HG03442 (cell line): ENCODE data around the gene MLLT11.
A peak's percentile ranks its signal among the peaks of the same experiment; 100 is the strongest.
"Not testable (repeated sequence)": the region's sequence is repeated elsewhere in the genome, so short reads cannot be mapped to it uniquely, and the experiment has no call there.

ENCODE experiments used
- ATAC-seq: cut with Tn5 transposase; IDR thresholded peaks from one replicate; pipeline ENCODE4 v1.9.1; 2021; ENCODE audit warnings: mild to moderate bottlenecking, moderate library complexity; ENCODE audit not compliant: unreplicated experiment

The MLLT11 gene

DNA sequence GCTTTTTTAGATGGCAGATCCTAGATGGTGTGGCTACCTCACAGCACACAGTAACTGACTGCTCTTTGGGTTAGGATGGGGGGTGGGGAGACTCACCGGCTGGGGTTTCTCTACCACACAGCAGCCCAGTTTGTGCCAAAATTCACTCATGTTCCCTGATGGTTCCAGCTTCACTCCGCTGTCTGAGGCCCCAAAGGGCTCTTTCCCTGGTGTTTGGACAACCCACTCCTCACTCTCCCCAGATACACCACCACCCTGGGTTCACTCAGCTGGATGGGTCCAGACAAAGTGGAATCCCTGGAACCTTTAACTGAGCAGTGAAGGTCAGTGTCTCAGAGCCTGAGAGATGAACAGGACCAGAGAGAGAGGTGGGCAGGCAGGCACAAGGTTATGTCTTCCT is 4.6 kb upstream of the MLLT11 start:
- no peak for ATAC-seq

DNA sequence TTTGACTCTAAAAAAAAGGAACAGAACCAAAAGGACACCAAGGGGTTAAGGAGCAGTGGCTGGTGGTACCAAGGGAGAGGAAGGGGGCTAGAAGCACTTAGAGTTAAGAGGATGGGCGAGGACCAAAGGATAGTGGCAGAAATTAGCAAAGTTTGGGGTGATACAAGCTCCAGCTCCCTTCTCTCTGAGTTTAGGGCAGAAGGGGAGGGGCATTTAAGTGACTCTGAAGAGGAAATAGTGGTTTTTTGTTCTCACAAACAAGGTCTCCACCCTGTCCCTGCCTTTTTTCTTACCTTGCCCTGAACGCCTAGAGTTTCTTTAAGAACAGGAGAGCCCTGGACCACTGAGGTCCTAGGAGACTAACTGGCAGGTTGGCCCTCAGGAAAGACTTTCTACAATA is 4.0 kb upstream of the MLLT11 start:
- no peak for ATAC-seq

DNA sequence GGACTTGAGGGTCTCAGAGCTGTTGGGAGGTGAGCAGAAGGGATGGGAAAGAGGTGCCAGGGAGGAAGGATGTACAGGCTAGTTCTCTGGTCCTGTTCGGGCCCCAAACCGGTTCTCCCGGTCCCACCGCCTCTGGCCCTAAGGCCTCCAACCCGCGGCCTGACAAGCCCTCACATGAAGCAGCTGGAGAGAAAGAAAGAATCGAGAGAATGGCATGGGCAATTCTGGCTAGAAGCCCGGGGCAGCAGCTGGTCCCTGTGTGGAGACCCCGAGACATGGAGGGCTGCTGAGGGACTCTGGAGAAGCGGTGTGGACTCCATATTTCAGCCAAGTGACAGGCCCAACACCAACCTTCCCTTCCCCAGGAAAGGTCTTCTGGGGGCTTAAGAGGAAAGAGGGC is 1.5 kb upstream of the MLLT11 start:
- ATAC-seq = no peak

DNA sequence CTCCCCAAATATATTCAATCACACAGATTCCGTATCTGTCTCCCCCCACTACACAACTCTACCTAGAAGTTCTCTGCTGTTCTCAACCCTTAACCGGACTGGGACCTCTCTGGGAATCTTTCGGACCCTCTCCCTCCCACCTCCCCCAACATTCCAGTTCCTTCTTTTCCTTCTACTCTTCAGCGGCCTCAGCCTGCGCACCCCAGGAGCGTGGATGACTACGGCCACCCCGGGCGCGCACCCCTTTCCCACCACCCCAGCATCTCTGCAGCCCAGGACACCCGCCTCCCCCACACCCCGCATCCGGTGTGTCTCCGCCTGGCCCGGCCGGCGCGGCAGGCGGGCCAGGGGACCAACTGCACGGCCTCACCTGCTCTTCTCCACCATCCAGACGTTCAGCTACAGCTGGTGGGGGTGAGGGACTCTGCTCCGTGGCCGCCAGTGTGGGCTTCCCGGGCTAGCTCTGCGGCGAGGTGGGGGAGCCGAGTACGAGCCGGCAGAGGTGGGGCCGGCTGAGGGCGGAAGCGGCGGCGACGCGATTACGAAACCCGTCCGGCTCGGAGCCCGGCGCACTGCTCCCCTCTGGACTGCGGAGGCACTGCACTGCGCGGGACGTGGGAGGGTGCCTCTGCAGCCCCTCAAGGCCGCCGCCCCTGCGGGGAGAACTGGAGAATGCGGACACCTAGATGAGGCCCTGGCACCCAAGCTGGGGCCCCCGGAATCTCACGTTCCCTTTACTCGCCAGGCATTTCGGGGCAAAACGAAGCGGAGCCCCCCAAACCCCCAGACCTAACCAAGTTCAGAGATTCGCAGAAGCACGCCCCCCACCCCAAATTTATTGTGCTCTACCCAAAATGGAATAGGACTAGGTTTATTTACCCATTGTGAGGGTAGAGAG is 839 bp upstream of the MLLT11 start, which contains the start of gene CDC42SE1:
TSS of gene CDC42SE1 (minus strand) at position 514 of the 898 bp plus-strand sequence. CDS start 3,892 bp downstream, outside the sequence.
- ATAC-seq = peak; percentile 67

DNA sequence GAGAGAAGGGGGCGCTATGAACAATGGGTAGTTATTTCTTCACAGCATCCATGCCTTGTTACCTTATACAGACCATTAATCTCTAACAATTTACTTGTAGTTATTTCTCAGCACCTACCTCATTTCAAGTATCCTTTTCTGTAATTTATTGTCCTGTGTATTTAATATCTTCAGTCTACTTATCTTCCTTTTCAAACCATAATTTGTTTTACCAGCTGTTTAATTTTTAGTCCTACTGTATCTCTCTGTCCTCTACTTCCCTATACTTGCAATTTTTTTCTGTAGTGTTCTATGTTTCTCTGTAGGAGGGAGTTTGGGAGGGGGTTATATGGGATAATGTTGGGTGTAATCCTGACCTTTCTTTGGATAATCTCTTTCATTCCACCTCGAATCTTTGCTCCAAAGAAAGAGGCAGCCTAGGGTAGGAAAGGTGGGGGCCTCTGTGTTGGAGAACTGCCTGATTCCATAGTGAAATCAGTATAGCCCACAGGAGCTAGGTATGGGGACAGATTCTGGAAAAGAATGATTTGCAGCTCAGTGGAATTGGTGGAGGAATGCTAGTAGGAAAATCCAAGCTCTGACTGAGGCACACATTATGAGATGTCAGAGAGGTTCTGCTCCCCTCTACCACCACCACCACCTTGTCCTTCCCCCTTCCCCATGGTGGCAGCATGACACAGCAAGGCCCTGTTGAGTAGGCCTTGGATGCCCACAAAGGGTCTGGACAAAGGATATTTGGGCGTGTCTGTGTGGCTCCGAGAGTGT is 642 bp downstream of the MLLT11 start:
- no peak for ATAC-seq

DNA sequence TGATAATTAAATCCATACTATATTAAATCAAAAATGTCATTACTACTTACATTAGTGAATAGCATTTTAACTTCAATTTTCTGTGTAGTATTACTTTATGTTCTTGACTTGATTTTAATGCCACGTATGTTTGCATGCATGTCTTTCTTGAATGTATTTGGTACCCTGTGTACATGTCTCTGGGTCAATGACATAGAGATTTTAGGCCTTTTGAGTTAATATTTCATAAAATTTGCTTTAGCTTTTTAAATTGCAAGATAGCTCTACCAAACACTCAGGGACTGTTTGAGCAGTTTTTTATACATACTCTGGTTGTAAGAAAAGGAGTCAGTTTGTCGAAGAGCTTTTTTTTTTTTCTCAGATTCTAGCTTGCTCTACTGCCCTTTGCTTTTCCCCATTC is 1.5 kb downstream of the MLLT11 start:
- no peak for ATAC-seq

DNA sequence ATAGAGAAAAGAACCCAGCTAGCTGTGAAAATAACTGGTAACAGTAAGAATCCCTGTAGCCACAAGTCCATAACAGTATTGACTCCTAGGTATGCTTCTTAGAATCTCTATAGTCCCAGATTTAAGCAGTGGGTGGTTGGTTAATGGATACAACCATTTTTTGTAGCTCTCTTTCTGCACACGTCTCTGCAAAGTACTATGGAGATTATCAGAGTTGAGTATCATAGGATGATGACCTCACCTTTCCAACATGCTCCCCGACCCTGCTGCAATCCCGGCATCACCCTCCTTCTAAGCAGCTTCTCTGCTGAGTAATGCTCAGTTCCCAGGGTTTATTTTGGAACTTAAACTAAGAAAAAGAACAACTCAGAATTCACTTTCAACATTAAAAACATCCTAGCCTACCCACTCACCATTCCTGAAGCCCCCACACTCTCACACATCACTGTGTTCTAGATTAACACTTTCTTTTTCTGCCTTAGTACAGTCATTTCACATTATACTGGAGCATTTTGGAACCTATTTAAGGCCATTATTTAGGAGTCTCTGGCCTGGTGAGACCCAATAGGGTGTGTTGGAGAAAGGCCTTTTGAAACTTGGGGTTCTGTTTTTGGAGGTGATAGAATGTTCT is 2.7 kb downstream of the MLLT11 start:
- no peak for ATAC-seq

DNA sequence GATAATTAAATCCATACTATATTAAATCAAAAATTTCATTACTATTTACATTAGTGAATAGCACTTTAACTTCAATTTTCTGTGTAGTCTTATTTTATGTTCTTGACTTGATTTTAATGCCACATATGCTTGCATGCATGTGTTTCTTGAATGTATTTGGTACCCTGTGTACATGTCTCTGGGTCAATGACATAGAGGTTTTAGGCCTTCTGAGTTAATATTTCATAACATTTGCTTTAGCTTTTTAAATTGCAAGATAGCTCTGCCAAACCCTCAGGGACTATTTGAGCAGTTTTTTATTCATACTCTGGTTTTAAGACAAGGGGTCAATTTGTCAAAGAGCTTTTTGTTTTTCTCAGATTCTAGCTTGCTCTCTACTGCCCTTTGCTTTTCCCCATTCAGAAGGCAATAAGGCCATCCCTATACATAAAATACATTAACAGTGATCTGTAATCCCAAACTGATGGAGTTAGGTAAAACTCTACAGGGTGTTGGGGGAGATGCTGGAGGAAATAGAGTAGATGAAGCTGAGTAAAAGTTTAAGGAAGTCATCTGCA is 5.0 kb downstream of the MLLT11 start:
- no peak for ATAC-seq

DNA sequence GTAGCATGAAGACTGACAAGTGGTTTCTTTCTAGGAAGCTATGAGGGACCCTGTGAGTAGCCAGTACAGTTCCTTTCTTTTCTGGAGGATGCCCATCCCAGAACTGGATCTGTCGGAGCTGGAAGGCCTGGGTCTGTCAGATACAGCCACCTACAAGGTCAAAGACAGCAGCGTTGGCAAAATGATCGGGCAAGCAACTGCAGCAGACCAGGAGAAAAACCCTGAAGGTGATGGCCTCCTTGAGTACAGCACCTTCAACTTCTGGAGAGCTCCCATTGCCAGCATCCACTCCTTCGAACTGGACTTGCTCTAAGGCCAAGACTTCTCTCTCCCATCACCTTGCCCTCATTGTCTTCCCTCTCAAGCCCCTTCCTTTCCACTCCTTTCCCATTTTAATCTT is 7.0 kb downstream of the MLLT11 start:
- ATAC-seq = no peak

DNA sequence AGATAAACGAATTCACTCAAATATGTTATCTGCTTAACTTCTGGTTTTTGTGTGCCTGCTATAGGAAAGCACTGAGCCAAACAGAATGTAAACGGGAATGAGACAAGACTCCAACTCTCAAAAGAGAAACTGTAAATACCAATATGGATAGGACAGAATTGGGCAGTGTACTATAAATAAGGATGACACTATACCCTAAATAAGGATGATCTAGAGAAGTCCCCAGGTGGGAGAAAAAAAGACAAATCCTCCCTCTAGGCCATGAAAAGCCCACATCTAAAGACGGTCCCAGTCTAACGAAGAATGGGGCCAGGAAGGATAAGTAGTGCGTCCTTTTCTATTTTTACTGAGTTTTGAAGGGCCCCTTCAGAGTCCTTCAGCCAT is 8.9 kb downstream of the MLLT11 start:
- ATAC-seq = no peak

DNA sequence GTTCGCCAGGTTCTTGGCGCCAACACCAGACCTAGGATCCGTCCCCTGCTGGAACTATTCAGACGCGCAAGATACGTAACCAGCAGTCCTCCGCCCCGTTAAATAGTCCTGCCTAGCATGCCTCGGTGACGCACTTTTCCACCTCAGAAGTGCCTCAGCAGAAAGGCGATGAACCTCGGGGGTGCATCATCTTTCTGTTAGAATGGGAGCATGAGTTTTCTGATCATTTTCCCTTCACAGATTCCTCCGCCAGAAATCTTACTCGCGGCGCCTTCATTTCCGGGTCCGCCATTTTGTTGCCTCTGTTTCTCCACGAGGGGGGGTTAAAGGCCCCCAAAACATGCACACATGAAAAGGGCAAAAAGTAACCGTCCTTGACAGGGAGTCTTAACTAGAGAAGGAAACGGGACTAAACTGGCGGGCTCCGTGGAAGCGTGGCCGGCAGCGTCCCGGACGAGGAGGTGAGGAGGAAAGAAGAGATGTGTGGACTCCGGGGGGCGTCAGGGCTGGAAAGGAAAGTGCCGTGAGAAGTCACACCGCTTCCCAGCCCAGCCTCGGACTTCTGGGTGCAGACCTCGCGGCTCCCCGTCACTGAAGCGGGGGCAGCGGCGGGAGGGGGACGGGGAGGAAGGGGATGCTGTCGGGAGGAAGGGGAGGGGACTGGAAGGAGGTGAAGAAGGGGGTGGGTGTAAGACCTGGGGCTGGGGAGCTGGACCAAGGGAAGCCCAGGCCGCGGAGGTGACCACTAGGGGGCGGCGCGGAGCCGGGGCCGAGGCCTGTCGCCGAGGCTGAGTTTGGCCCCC is 10.5 kb downstream of the MLLT11 start, which contains the start of gene GABPB2:
TSS of gene GABPB2 (plus strand) at position 288 of the 803 bp plus-strand sequence. CDS start 17,429 bp downstream, outside the sequence.
- peak; percentile 81 for ATAC-seq

DNA sequence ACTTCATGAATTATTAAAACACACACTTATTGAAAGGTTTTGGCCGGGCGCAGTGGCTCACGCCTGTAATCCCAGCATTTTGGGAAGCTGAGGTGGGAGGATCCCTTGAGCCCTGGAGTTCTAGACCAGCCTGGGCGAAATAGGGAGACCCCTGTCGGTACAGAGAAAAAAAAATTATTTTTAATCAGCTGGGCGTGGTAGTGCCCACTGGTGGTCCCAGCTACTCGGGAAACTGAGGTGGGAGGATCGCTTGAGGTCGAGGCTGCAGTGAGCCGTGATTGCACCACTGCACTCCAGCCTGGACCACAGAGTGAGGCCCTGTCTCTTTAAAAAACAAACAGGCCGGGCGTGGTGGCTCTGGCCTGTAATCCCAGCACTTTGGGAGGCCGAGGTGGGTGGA is 12.0 kb downstream of the MLLT11 start:
- ATAC-seq = no peak

DNA sequence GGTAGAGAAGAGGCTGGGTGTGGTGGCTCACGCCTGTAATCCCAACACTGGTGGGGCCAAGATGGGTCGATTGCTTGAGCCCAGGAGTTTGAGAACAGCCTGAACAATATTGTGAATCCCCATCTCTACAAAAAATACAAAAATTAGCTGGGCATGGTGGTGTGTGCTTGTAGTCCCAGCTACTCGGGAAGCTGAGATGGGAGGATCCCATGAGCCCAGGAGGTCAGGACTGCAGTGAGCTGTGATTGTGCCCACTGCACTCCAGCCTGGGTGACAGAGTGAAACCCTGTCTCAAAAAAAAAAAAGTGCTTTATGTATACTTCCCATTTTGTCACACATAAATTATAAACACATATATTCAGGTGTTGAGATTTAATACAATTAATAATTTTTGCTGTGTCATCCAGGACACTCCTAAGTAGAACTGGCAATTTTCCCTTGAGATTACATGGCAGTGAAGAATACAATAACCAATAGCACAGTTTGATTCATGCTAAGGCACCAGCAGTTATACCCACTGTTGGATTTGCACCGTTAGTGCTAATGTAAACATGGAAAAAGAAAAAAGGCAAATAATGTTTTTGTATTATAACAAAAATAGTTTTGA is 25.9 kb downstream of the MLLT11 start:
- no peak for ATAC-seq

DNA sequence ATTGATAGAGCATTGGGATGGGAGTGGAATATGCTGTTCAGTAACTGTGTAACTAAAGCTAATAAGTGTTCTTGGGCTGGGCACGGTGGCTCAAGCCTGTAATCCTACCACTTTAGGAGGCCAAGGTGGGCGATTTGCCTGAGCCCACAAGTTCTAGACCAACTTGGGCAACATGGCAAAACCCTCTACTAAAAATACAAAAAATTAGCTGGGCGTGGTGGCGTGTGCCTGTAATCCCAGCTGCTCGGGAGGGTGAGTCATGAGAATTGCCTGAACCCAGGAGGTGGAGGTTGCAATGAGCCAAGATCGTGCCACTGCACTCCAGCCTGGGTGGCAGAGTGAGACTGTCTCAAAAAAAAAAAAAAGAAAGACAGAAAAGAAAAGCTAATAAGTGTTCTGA is 37.2 kb downstream of the MLLT11 start:
- ATAC-seq = not testable (repeated sequence)

DNA sequence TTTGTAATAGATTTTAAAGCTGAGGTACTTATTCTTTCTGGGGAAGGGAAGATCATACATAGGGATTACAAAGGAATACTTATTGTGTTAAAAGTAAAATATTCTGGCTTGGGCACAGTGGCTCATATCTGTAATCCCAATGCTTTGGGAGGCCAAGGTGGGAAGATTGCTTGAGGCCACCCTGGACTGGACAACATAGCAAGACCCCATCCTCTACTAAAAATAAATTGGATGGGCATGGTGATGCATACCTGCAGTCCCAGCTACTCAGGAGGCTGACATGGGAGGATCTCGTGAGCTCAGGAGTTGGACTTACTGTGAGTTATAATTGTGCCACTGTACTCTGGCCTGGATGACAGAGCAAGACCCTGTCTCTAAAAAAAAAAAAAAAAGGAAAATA is 37.9 kb downstream of the MLLT11 start:
- no peak for ATAC-seq

DNA sequence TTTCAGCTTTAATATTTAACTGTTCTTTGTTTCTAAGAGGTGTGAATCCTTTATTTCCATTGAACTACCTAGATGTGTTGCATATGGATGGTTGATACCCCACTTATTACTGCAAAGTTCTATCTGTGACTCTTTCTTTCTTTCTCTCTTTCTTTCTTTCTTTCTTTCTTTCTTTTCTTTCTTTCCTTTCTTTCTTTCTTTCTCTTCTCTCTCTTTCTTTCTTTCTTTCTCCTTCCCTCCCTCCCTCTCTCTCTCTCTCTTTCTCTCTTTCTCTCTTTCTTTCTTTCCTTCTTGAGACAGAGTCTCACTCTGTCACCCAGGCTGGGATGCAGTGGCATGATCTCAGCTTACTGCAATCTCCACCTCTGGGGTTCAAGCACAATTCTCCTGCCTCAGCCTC is 44.4 kb downstream of the MLLT11 start:
- ATAC-seq = no peak

DNA sequence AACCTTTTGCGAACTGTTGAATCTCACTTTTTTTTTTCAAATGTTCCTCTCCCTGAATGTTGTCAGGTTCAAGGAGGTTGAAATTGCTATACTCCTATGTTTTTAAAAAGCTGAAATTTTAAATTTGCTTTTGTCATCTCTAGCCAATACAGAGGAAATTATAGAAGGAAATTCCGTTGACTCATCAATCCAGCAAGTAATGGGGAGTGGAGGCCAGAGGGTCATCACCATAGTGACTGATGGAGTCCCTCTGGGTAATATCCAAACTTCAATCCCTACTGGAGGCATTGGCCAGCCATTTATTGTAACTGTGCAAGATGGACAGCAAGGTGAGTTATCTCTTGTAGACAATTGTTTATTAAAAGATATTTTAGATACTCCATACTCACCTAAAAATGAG is 46.7 kb downstream of the MLLT11 start:
- ATAC-seq = no peak

DNA sequence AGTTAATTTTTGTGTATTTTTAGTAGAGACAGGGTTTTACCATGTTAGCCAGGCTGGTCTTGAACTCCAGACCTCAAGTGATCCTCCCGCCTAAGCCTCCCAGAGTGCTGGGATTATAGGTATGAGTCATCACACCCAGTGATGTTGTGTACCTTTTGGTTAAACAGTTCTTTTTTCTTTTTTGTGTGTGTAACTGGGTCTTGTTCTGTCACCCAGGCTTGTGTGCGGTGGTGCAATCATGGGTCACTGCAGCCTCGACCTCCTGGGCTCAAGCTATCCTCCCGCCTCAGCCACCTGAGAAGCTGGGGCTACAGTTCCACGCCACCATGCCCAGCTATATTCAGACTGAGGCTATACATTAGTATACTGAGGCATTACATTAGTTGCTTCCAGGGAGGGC is 48.1 kb downstream of the MLLT11 start:
- no peak for ATAC-seq

DNA sequence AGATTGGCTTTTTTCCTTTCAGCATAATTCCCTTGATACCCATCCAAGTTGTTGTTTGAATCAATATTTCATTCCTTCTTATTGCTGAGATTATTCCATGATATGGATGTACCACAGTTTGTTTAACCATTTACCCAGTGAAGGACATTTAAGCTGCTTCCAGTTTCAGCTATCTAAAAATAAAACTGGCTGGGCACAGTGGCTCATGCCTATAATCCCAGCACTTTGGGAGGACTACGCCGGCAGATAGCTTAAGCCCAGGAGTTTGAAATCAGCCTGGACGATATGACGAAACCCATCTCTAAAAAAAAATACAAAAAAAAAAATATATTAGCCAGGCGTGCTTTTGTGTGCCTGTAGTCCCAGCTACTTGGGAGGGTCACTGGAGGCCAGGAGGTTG is 53.7 kb downstream of the MLLT11 start:
- ATAC-seq = no peak
